ENCODE data around the gene ESYT1.
"Not testable (repeated sequence)": the region's sequence is repeated elsewhere in the genome, so short reads cannot be mapped to it uniquely, and the experiment has no call there.

The ESYT1 gene

GRCh38 chr12:56129206-56129941 lies 1.3 kb downstream of the ESYT1 start:
- DNase-seq: no peak

DNA sequence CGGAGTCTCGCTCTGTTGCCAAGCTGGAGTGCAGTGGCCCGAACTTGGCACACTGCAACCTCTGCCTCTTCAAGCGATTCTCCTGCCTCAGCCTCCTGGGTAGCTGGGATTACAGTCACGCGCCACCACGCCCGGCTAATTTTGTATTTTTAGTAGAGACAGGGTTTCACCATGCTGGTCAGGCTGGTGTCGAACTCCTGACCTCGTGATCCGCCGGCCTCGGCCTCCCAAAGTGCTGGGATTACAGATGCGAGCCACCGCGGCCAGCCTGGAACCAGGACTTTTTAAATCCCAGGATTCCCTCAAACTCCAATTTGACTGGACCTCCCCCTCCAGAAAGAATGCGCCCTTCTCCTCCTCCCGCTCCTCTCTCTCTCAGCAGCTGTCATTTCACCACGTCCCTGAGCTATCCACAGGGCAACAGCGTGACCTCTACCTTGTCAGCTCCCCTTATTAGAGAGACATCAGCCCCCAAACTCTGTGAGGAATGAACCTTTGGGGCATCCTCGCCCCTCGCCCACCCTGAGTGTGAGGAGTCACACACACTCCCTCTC lies 2.0 kb downstream of the ESYT1 start:
- DNase-seq: no peak

DNA sequence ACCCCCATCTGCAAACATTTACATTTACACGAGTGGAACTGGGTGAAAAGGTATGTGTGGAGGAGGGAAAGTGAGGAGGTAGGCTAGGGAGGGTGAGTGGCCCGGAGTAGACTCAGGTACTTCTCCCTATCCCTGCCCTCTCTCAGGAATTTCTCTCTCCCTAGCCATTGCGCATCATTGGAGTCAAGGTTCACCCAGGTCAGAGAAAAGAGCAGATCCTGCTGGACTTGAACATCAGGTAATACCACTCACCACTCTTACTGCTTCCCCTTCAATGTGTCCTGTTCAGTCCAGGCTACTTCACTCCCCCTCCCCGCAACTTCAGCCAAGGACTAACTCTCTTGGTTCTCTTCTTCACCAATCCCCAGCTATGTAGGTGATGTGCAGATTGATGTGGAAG lies 2.8 kb downstream of the ESYT1 start:
- no peak for DNase-seq

GRCh38 chr12:56134897-56135296 lies 6.8 kb downstream of the ESYT1 start:
- DNase-seq: no peak

- no peak for DNase-seq
These were observed 9.9 kb downstream of the ESYT1 start for GRCh38 chr12:56137853-56138571.

DNA sequence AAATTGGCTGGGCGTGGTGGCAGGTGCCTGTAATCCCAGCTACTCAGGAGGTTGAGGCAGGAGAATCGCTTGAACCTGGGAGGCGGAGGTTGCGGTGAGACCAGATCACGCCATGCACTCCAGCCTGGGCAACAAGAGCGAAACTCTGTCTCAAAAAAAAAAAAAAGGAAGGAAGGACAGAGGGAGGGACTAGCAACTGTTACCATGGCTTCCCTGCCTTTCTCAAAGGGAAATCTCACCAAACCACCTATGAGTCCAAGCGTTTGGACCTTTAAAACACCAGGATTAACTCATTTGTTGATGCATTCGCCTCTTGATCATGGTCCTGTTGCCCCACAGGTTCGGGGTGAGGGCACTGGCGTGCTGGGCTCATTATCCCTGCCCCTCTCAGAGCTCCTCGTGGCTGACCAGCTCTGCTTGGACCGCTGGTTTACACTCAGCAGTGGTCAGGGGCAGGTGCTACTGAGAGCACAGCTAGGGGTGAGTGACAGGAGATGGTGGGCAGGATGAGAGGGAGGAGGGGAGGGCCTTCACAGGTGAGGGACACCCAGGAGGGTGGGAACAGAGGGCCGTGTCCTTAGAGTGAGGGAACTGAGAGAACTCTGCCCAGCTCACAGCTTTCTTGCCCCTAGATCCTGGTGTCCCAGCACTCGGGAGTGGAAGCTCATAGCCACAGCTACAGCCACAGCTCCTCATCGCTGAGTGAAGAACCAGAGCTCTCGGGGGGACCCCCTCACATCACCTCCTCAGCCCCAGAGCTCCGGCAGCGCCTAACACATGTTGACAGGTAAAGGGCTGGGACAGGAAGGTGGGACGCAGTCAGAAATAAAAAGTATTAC lies 14.1 kb downstream of the ESYT1 start:
- DNase-seq: no peak

DNA sequence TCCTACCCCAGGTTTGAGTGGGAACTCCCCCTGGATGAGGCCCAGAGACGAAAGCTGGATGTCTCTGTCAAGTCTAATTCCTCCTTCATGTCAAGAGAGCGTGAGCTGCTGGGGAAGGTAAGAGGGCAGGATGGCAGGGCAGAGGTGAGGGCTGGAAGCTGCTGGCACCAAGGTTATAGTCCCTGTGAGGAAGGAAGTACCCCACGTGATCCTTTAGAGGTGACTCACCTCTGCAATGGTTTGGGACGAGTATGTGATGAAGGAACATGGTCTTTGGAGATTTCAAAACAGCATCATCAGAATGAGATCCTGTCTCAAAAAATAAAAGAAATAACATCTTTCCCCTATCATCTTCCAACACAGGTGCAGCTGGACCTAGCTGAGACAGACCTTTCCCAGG lies 15.2 kb downstream of the ESYT1 start:
- no peak for DNase-seq

GRCh38 chr12:56143870-56144269 lies 15.8 kb downstream of the ESYT1 start:
- DNase-seq: no peak

- DNase-seq: no peak
These were observed 17.1 kb downstream of the ESYT1 start for GRCh38 chr12:56145217-56145616.

DNA sequence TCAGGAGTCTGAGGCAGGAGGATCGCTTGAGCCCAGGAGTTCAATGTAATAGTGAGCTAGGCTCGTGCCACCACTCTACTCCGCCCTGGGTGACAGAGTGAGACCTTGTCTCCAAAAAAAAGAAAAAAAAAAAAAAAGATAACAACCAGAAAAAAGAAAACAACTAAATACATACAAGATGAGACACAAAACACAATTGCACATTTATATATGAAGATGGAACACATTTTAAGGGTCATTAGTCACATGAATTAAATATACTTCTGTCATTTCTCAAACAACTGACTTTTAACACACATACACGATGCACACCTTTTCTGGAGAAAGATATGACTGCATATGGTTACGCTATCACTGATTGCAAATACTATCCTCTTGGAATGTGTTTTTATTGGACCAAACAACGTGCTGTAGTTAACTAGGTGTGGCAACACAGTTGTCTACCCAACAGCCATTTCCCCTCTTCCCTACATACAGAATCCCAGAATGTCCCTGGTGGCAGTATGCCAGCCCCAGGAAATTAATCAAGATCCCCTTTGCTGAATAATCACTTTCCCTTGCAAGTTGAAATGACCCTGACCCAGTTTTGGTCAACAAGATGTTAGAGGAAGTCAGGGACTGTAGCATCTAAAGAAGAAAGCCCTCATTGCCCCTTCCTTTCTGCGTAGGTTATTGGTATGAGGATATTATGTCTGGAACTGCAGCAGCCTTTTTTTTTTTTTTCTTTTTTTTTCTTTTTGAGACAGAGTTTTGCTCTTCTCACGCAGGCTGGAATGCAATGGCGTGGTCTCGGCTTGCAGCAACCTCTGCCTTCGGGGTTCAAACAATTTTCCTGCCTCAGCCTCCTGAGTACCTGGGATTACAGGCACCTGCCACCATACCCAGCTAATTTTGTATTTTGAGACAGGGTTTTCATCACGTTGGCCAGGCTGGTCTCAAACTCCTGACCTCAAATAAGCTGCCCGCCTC lies 18.7 kb downstream of the ESYT1 start:
- DNase-seq: no peak

- DNase-seq: no peak
These were observed 22.5 kb downstream of the ESYT1 start for GRCh38 chr12:56150563-56150962.

- DNase-seq: no peak
These were observed 23.6 kb downstream of the ESYT1 start for GRCh38 chr12:56151672-56152131.

GRCh38 chr12:56152132-56152755 lies 24.2 kb downstream of the ESYT1 start, which contains the start of gene MYL6B:
MYL6B (plus strand) TSS chr12:56152587; CDS start chr12:56153919, 1,332 bp downstream.
- DNase-seq: peak; percentile 67

DNA sequence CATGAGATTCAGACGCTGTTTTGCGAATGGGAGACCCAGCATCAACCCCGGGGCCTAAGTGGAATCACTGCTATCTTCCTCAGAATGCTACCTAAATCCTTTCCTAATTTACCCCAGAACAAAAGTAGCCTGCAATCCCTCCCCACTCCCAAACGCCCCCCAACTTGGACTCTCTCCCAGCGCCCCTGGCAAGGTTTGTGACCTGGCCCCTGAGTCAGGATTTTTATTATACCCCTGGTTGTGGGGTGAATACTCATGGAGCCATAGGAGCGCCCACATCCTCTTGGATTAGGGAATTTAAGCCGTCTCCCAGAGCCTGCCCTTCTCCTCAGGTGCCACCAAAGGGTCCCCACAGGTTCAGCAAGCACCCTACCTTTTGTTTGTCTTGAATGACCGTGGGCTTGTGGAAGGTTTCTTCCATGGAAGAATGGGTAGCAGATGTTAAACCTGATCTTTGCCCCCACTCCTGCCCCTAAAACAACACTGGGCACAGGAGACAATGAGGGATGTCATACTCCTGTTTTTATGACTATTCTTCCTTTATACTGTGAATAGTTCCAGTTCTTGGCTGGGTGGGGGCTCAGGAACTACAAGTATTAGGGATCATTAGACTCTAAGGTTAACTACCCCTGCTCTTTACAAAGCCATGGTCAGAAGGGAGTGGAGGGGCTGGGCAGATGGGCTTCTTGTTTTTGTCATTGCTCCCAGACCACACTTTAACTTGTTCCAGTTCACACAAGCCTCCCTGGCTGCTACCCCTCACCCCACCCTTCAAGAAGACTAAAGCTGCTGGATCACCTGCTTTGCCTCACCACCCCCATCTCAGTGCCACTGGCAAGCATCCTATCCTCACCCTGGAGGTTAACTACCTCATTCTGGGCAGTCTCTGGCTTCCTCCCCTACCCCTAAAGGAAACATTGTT lies 24.9 kb downstream of the ESYT1 start:
- no peak for DNase-seq

DNA sequence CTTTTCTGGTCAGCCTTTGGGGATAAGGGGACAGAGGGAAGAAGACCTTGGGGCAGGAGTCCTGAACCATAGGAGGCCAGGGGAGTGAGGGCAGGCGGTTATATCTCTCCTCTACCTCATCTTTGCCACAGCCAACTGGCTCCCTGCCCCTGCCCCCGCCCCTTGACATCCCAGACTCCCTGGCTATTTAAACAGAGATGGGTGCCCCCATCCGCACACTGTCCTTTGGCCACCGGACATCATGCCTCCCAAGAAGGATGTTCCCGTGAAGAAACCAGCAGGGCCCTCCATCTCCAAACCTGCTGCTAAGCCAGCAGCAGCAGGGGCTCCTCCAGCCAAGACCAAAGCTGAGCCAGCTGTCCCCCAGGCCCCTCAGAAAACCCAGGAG lies 25.6 kb downstream of the ESYT1 start:
- DNase-seq: no peak

GRCh38 chr12:56154246-56154771 lies 26.2 kb downstream of the ESYT1 start:
- DNase-seq: no peak

DNA sequence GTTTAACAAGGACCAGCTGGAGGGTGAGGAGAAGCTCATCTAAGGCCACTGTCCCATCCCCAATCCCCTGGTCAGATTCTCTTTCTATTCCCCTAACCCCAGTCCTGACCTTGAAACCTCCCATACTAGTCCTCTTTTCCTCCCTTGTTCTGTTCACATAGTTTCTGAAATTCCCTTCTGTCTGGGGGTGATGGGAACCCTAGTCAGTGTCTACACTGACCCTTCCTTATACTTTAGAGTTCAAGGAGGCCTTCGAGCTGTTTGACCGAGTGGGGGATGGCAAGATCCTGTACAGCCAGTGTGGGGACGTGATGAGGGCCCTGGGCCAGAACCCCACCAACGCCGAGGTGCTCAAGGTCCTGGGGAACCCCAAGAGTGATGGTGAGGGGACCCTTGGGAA lies 26.8 kb downstream of the ESYT1 start:
- DNase-seq: no peak

DNA sequence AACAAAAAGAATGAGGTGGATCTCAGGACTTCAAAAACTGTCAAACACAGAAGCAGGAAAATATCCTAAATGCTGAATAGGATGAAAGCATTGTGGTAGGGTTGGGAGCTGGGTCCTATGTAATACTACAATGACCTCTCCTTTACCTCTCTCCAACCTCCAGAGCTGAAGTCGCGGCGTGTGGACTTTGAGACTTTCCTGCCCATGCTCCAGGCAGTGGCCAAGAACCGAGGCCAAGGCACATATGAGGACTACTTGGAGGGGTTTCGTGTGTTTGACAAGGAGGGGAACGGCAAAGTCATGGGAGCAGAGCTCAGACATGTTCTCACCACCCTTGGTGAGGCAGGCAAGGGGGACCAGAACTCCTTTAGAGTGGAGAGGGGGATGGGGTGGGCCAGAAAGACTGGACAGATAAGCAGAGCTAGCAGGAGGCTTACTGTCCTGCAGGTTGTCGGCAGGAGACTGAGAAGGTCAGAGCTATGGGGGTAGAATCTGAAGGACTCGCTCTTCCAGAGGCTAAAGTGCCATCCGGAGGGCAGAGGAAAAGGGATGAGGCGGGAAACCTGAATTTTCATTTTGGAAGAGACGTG lies 27.3 kb downstream of the ESYT1 start:
- no peak for DNase-seq

GRCh38 chr12:56156464-56157200 lies 28.6 kb downstream of the ESYT1 start:
- DNase-seq: not testable (repeated sequence)

Measured in NCI-H446 treated with DMSO at 0.1 percent for 48 hours (cell line).